ENCODE results near the gene RAD51B. TPM values are rescaled to one million over a fixed set of nuclear protein-coding genes. Genes with fewer than 3 reads are reported as not detected.

The RAD51B gene
- total RNA-seq, 1 experiment from 2014 or later = 13.3 TPM

GRCh38 chr14:68473794-68474193 is 654.2 kb downstream of the RAD51B start:
- no peaks in the 10 kb centered on the region for H3K27me3 ChIP-seq
- no peaks in the 10 kb centered on the region for H3K36me3 ChIP-seq
- no peak overlapping the region for H3K27ac ChIP-seq
- DNase-seq = no peak
- 0 out of 2 replicates have a peak, but pooled peaks cover 3% of the 10 kb centered on the region for H3K4me1 ChIP-seq
- H3K9me3 ChIP-seq (replicated peaks) = no peaks in the 10 kb centered on the region
- no peak overlapping the region for H3K4me3 ChIP-seq

- no peaks in the 10 kb centered on the region for H3K9me3 ChIP-seq (replicated peaks)
- no peaks in the 10 kb centered on the region for H3K27me3 ChIP-seq
- DNase-seq = no peak
- H3K4me1 ChIP-seq = 0 out of 2 replicates have a peak, but pooled peaks cover 3% of the 10 kb centered on the region
- H3K27ac ChIP-seq = no peak overlapping the region
- no peaks in the 10 kb centered on the region for H3K36me3 ChIP-seq
- no peak overlapping the region for H3K4me3 ChIP-seq
These were observed 655.2 kb downstream of the RAD51B start for GRCh38 chr14:68474741-68475140.

- no peak overlapping the region for H3K27ac ChIP-seq
- no peaks in the 10 kb centered on the region for H3K36me3 ChIP-seq
- H3K4me3 ChIP-seq = no peak overlapping the region
- no peak for DNase-seq
- H3K27me3 ChIP-seq = no peaks in the 10 kb centered on the region
- H3K9me3 ChIP-seq (replicated peaks) = no peaks in the 10 kb centered on the region
- 0 out of 2 replicates have a peak, but pooled peaks cover 3% of the 10 kb centered on the region for H3K4me1 ChIP-seq
These were observed 656.2 kb downstream of the RAD51B start for GRCh38 chr14:68475802-68476201.

GRCh38 chr14:68476212-68477109 is 656.9 kb downstream of the RAD51B start:
- Histone ChIP-seq H3K27me3 (no peaks in the 10 kb centered on the region), H3K27ac (no peak overlapping the region), H3K4me1 (0 out of 2 replicates have a peak, but pooled peaks cover 3% of the 10 kb centered on the region), H3K36me3 (no peaks in the 10 kb centered on the region), H3K4me3 (no peak overlapping the region), H3K9me3 (replicated peaks) (no peaks in the 10 kb centered on the region)
- no peak for DNase-seq

GRCh38 chr14:68477110-68477455 is 657.5 kb downstream of the RAD51B start:
- H3K4me3 ChIP-seq = no peak overlapping the region
- no peak overlapping the region for H3K27ac ChIP-seq
- DNase-seq = no peak
- H3K27me3 ChIP-seq = no peaks in the 10 kb centered on the region
- no peaks in the 10 kb centered on the region for H3K9me3 ChIP-seq (replicated peaks)
- 0 out of 2 replicates have a peak, but pooled peaks cover 3% of the 10 kb centered on the region for H3K4me1 ChIP-seq
- H3K36me3 ChIP-seq = no peaks in the 10 kb centered on the region

GRCh38 chr14:68477461-68478085 is 658.0 kb downstream of the RAD51B start:
- Histone ChIP-seq H3K27ac (no peak overlapping the region), H3K27me3 (no peaks in the 10 kb centered on the region), H3K4me1 (0 out of 2 replicates have a peak, but pooled peaks cover 3% of the 10 kb centered on the region), H3K4me3 (no peak overlapping the region), H3K9me3 (replicated peaks) (no peaks in the 10 kb centered on the region), H3K36me3 (no peaks in the 10 kb centered on the region)
- DNase-seq = no peak

- Histone ChIP-seq H3K27me3 (no peaks in the 10 kb centered on the region), H3K4me3 (no peak overlapping the region), H3K27ac (no peak overlapping the region), H3K36me3 (no peaks in the 10 kb centered on the region), H3K4me1 (peaks cover 6% of the 10 kb centered on the region; the same call in 1 of the 2 replicates), H3K9me3 (replicated peaks) (no peaks in the 10 kb centered on the region)
- DNase-seq = no peak
These were observed 659.7 kb downstream of the RAD51B start for GRCh38 chr14:68479247-68479646.

GRCh38 chr14:68482018-68482417 is 662.4 kb downstream of the RAD51B start:
- Histone ChIP-seq H3K4me1 (peaks cover 3% of the 10 kb centered on the region; the same call in 1 of the 2 replicates), H3K27ac (no peak overlapping the region), H3K27me3 (no peaks in the 10 kb centered on the region), H3K36me3 (no peaks in the 10 kb centered on the region), H3K4me3 (no peak overlapping the region), H3K9me3 (replicated peaks) (no peaks in the 10 kb centered on the region)
- no peak for DNase-seq

- H3K9me3 ChIP-seq (replicated peaks) = no peaks in the 10 kb centered on the region
- H3K36me3 ChIP-seq = no peaks in the 10 kb centered on the region
- no peak overlapping the region for H3K4me3 ChIP-seq
- peaks cover 3% of the 10 kb centered on the region; the same call in 1 of the 2 replicates for H3K4me1 ChIP-seq
- H3K27ac ChIP-seq = no peak overlapping the region
- no peak for DNase-seq
- no peaks in the 10 kb centered on the region for H3K27me3 ChIP-seq
These were observed 663.3 kb downstream of the RAD51B start for GRCh38 chr14:68482772-68483395.

GRCh38 chr14:68486033-68486732 is 666.6 kb downstream of the RAD51B start:
- no peaks in the 10 kb centered on the region for H3K9me3 ChIP-seq (replicated peaks)
- H3K27ac ChIP-seq = no peak overlapping the region
- H3K36me3 ChIP-seq = no peaks in the 10 kb centered on the region
- peaks cover 3% of the 10 kb centered on the region; the same call in 1 of the 2 replicates for H3K4me1 ChIP-seq
- DNase-seq = no peak
- no peak overlapping the region for H3K4me3 ChIP-seq
- no peaks in the 10 kb centered on the region for H3K27me3 ChIP-seq

GRCh38 chr14:68486809-68487208 is 667.2 kb downstream of the RAD51B start:
- H3K4me1 ChIP-seq = peaks cover 3% of the 10 kb centered on the region; the same call in 1 of the 2 replicates
- no peak for DNase-seq
- H3K4me3 ChIP-seq = no peak overlapping the region
- no peaks in the 10 kb centered on the region for H3K27me3 ChIP-seq
- no peaks in the 10 kb centered on the region for H3K9me3 ChIP-seq (replicated peaks)
- H3K27ac ChIP-seq = no peak overlapping the region
- no peaks in the 10 kb centered on the region for H3K36me3 ChIP-seq

- Histone ChIP-seq H3K4me1 (peaks cover 3% of the 10 kb centered on the region; the same call in 1 of the 2 replicates), H3K27me3 (no peaks in the 10 kb centered on the region), H3K27ac (no peak overlapping the region), H3K36me3 (no peaks in the 10 kb centered on the region), H3K9me3 (replicated peaks) (no peaks in the 10 kb centered on the region), H3K4me3 (no peak overlapping the region)
- DNase-seq = no peak
These were observed 668.4 kb downstream of the RAD51B start for GRCh38 chr14:68487805-68488590.

GRCh38 chr14:68491793-68492192 is 672.2 kb downstream of the RAD51B start:
- DNase-seq = no peak
- H3K4me1 ChIP-seq = no peaks in the 10 kb centered on the region
- H3K27ac ChIP-seq = no peak overlapping the region
- no peaks in the 10 kb centered on the region for H3K36me3 ChIP-seq
- H3K27me3 ChIP-seq = no peaks in the 10 kb centered on the region
- no peaks in the 10 kb centered on the region for H3K9me3 ChIP-seq (replicated peaks)
- no peak overlapping the region for H3K4me3 ChIP-seq

All from SJCRH30 (cell line).